ENCODE data around the gene RPS6KA5.

Gene RPS6KA5

GRCh38 chr14:91021991-91022621, 38.3 kb downstream of the RPS6KA5 start:
- TF ChIP-seq, protein P1, sequence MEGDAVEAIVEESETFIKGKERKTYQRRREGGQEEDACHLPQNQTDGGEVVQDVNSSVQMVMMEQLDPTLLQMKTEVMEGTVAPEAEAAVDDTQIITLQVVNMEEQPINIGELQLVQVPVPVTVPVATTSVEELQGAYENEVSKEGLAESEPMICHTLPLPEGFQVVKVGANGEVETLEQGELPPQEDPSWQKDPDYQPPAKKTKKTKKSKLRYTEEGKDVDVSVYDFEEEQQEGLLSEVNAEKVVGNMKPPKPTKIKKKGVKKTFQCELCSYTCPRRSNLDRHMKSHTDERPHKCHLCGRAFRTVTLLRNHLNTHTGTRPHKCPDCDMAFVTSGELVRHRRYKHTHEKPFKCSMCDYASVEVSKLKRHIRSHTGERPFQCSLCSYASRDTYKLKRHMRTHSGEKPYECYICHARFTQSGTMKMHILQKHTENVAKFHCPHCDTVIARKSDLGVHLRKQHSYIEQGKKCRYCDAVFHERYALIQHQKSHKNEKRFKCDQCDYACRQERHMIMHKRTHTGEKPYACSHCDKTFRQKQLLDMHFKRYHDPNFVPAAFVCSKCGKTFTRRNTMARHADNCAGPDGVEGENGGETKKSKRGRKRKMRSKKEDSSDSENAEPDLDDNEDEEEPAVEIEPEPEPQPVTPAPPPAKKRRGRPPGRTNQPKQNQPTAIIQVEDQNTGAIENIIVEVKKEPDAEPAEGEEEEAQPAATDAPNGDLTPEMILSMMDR (IDR thresholded peaks at IDR 0.05; ENCODE audit: control insufficient read depth, insufficient read depth, low read depth, low read length, missing control alignments) = no peak
- DNase-seq (ENCODE audit: low read depth) = no peak
- H3K4me3 ChIP-seq (ENCODE audit: control insufficient read depth, low read depth, low read length) = no peak overlapping the region

GRCh38 chr14:91021115-91021514, 39.3 kb downstream of the RPS6KA5 start:
- TF ChIP-seq, protein P1 (IDR thresholded peaks at IDR 0.05; ENCODE audit: control insufficient read depth, insufficient read depth, low read depth, low read length, missing control alignments) = no peak
- H3K4me3 ChIP-seq (ENCODE audit: control insufficient read depth, low read depth, low read length) = no peak overlapping the region
- DNase-seq (ENCODE audit: low read depth) = no peak

DNA sequence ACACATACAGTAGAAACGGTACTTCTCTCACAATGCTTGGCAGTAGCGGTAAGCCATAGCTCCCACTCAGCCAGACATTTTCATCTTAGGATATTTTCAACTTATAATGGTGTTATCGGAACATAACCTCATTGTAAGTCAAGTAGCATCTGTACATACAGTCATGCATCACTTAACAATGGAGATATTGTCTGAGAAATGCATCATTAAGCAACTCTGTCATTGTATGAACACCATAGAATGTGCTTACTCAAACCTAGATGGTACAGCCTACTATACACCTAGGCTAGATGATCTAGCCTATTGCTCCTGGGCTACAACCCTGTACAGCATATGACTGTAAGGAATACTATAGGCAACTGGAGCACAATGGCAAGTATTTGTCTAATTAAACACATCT, 40.8 kb downstream of the RPS6KA5 start:
- H3K4me3 ChIP-seq (ENCODE audit: control insufficient read depth, low read depth, low read length) = no peak overlapping the region
- TF ChIP-seq, protein P1 (IDR thresholded peaks at IDR 0.05; ENCODE audit: control insufficient read depth, insufficient read depth, low read depth, low read length, missing control alignments) = no peak
- DNase-seq (ENCODE audit: low read depth) = no peak

- TF ChIP-seq, protein P1 (IDR thresholded peaks at IDR 0.05; ENCODE audit: control insufficient read depth, insufficient read depth, low read depth, low read length, missing control alignments) = no peak
- DNase-seq (ENCODE audit: low read depth) = no peak
- H3K4me3 ChIP-seq (ENCODE audit: control insufficient read depth, low read depth, low read length) = no peak overlapping the region
These were observed 42.0 kb downstream of the RPS6KA5 start for GRCh38 chr14:91018481-91018880.

- TF ChIP-seq, protein P1 (IDR thresholded peaks at IDR 0.05; ENCODE audit: control insufficient read depth, insufficient read depth, low read depth, low read length, missing control alignments) = no peak
- no peak for DNase-seq (ENCODE audit: low read depth)
These were observed 43.5 kb downstream of the RPS6KA5 start for GRCh38 chr14:91016800-91017410.

GRCh38 chr14:91015435-91015834, 45.0 kb downstream of the RPS6KA5 start:
- TF ChIP-seq, protein P1 (IDR thresholded peaks at IDR 0.05; ENCODE audit: control insufficient read depth, insufficient read depth, low read depth, low read length, missing control alignments) = no peak
- DNase-seq (ENCODE audit: low read depth) = no peak
- H3K4me3 ChIP-seq (ENCODE audit: control insufficient read depth, low read depth, low read length) = no peak overlapping the region

More at GRCh38 chr14:91016800-91017410, 43.5 kb downstream of the RPS6KA5 start:
- H3K4me3 ChIP-seq (ENCODE audit: control insufficient read depth, low read depth, low read length) = no peak overlapping the region

Measured in AG09309 (cell line).